CD4-positive, alpha-beta T cell treated with Interferon alpha-2 for 1 hour (primary cell): ENCODE measurements around the gene NCOR2.
"Not testable (repeated sequence)": the region's sequence is repeated elsewhere in the genome, so short reads cannot be mapped to it uniquely, and the experiment has no call there.

Experiments used
- DNase-seq, 2 donors: peaks; one replicate each; pipeline ENCODE4 v3.0.0-alpha.2; 2020 to 2022

Gene NCOR2

DNA sequence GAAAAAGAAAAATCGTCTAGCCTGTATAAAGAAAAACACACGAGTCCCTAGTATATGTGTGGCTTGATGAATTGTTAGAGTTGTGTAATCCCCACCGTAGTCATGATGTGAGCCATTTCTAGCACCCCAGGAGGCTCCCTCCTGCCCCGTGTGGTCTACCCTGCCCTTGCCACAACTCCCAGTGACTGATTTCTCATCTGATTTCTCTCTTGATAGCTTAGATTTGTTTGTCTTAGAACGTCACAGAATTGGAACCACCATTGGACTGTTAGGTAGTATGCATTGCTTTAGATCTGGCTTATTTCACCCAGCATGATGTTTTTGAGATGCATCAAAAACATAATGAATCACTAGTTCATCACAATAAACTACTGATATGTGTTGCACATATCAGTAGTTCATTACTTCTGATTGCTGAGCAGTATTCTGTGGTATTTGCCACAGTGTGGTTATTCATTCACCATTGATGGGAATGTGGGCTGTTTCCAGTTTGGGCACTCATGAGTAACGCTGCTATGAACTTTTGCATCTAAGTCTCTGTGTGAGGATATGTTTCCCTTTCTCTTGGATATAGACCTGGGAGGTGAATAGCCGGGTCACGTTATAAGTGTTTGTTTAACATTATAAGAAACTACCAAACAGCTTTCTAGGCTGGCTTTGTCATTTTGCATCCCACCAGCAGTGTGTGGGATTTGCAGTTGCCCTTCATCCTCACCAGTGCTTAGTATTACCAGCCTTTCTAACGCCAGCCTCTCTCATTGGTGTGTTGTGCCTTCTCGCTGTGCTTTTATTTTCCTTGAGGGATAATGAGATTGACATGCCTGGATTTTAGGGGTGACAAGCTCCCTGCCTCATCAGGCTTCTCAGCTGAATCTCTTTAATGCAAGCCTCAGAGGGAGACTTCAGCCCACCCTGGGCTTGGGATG lies 31.9 kb upstream of the NCOR2 start:
- no peak for DNase-seq

- no peak for DNase-seq
Observed at GRCh38 chr12:124597041-124597440, 29.6 kb upstream of the NCOR2 start.

DNA sequence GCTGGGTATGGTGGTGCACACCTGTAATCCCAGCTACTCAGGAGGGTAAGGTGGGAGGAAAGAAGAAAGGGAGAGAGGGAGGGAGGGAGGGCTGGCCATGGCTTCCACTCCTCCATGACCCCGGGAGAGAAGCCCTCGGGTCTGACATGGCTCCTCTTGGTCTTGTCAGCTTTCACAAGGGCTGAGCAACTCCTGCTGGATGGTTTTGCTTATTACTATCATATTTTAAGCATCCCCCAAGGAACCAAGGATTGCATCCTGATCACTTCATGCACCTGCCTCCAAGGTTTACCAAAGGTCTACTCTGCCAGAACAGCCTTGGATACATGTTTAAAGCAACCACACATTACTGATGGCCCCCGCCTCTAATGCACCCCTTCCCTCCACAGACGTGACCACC lies 28.0 kb upstream of the NCOR2 start:
- no peak for DNase-seq

- DNase-seq: no peak
Observed at GRCh38 chr12:124594851-124595250, 27.4 kb upstream of the NCOR2 start.

DNA sequence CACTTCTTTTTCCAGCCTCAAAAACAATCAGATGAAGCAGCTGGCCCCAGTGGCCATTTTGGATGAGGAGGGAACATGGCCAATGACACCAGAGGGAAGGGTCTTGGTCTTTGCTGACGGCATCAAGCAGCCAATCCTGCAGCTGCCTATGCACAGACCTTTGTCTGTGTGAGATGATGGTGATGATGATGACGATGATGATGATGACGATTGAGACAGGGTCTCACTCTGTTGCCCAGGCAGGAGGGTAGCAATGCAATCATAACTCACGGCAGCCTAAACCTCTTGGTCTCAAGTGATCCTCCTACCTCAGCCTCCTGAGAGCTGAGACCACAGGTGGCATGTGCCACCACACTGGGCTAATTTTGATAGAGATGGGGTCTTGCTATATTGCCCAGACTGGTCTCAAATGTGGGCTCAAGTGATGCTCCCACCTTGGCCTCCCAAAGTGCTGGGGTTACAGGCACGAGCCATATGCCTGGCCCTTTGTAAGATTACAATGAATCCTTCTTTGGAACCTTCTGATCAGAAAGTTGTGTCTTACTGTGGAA lies 26.5 kb upstream of the NCOR2 start:
- DNase-seq: no peak

DNA sequence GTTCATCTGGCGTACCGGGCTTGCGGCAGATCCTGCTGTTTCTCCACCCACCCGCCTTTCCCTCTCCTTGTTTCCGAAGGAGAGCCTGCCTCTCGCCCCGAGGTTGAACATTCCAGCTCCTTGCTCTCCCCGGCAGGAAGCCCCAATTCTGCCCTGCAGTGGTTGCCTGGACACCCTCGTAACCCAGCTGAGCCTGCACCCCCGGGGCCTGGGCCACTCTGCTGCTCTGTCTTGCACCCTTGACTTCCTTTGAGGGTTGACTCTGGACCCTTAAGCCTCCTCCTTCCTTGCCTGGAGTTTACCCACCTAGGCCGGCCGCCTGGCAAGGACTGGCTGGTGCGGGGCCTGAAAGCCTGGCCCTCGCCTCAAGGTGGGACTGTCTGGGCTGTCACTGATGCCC lies 25.8 kb upstream of the NCOR2 start:
- no peak for DNase-seq

GRCh38 chr12:124592481-124593160 lies 25.2 kb upstream of the NCOR2 start:
- DNase-seq: no peak

- DNase-seq: no peak
Observed at GRCh38 chr12:124592050-124592449, 24.6 kb upstream of the NCOR2 start.

- no peak for DNase-seq
Observed at GRCh38 chr12:124590447-124590846, 23.0 kb upstream of the NCOR2 start.

DNA sequence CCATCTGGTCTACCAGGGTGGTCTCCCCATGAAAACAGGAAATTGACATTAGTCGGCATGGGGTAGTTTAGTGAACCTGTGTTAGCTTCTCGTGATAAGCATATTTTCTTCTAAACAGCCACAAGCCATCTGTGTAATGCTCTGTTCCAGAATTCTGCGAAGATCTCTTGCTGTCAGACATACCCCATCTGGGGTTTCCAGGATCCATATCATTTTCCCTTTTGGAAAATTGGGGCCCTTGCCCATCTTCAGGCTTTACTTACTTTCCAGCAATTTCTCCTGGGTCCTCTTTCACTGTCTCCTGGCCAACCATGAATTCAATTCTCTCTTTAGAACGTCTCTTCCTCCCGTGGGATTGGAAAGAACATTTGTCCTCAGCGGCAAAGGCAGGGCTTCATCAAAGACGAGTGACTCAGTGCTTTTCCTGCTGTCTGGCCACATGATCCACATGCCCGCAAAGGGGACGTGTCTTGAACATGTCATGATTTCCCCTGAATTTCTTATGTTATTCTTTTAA lies 21.4 kb upstream of the NCOR2 start:
- peak in 1 of 2 donors; percentile 36 for DNase-seq

DNA sequence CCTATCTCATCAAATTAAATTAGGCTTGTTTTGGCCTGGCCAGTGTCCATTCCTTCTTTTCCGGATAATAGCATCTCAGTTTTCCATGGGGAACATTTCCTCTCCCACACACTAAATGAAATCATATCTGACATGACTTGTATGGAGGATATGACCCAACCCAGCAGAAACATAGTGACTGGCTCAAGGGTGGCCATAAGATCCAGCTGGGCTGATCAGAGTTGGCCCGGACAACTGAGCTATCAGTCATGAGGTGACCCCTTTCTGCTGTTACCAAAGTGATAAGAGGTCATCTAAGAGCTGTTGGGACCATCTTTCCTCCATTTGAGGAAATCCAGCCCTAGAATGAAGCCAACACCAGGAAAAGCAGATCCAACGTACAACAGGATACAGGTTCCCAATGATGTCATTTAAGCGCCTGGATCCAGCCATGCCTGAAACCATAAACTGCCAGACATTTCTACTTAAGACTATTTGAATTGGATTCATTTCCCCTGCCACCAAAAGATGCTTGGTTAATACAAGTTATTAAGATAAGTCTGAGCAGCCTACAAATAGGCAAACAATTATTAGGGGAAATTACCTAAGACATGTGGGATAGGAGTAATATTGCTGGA lies 20.7 kb upstream of the NCOR2 start:
- no peak for DNase-seq

GRCh38 chr12:124586756-124587155 lies 19.3 kb upstream of the NCOR2 start:
- DNase-seq: no peak

- DNase-seq: not testable (repeated sequence)
Observed at GRCh38 chr12:124584494-124584893, 17.1 kb upstream of the NCOR2 start.

GRCh38 chr12:124583854-124584253 lies 16.4 kb upstream of the NCOR2 start:
- DNase-seq: no peak

GRCh38 chr12:124582108-124582424 lies 14.7 kb upstream of the NCOR2 start:
- DNase-seq: peak in 1 of 2 donors; percentile 5

- no peak for DNase-seq
Observed at GRCh38 chr12:124581307-124582107, 14.1 kb upstream of the NCOR2 start.

DNA sequence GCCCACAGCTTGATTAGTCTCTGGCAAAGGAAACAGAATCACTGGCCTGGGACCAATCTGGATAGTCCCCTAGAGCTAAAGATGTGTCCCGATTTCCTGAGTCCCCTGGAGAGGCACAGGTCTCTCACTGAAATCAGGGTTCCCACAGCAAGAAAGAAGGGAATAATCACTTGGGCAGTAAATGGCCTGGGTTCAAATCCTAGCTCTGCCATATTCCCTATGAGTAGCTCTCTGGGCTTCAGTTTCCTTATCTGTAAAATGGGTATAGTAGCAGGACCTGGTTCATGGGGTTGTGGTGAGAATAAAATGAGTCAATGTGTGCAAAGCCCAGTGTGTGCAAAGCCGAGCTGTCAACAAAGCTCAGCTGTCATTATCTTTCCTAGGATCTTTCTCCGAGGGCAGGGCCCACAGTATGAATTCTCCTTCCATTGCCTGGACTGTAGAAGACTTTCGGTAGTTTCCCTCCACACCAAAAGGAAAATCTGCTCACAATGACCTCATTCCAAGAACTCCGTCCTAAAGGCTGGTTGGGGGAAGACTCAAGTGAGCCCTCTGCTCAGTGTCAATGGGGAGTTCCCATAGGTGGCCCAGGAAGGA lies 12.6 kb upstream of the NCOR2 start:
- no peak for DNase-seq

DNA sequence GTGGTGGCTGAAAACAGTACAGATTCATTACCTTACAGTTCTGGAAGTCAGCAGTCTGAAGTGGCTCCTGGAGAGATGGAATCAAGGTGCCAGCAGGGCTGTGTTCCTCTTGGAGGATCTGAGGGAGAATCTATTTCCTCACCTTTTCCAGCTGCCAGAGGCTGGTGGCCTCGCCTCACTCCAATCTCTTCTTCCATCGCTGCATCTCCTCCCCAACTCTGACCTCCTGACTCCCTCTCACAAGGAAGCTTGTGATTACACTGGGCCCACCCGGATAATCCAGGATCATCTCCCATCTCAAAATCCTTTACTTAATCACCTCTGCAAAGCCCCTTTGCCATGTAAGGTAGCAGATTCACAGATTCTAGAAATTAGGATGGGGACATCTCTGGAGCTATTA lies 11.4 kb upstream of the NCOR2 start:
- DNase-seq: no peak

- no peak for DNase-seq
Observed at GRCh38 chr12:124578445-124578844, 11.0 kb upstream of the NCOR2 start.

DNA sequence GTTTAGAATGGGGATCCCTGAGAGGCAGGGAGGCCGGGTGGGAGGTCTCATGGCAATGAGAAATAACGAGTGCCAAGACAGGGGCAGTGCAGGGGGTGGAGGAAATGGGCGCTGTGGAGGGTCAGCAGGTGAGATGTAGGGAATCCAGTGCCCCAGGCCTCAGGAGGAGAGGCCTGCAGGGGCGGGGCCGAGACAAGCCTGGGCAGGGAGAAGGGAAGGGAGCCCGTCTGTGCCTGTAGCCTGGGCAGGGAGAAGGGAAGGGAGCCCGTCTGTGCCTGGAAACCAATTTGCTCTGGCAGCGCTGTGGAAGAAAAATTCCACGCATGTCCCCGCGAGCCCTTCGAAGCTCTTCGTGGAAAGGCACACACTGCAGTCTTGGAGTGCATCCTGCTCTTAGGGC lies 10.6 kb upstream of the NCOR2 start:
- DNase-seq: no peak

GRCh38 chr12:124577374-124577773 lies 10.0 kb upstream of the NCOR2 start:
- DNase-seq: no peak

DNA sequence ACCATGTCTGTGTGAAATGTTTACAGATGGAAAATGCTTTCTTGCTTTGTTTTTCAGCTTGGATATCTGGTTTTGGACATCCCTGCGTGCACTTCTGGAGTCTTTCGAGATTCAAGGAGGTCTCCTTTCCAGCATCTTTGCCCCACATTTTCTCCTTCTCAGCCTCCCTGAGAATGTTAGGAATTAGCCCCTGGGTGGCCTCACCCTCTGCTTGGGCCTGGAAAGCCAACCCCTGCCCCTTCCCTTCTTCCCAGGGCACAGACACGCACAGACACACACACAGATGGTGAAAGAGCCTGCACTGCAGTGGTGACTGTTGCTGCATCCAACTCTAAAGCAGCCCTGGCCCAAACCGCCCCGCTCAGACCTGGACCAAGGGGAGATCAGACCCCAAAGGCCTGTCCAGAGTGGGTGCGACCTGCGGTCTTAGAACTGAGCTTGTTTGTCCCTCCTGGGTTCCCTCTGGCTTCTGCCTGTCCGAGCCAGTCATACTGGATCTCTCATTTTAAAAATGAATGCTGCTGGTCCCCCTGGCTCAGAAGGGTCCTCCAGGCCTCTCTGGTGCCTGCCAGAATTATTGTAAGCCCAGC lies 8.7 kb upstream of the NCOR2 start:
- no peak for DNase-seq
